Caco-2 (cell line): ENCODE results near the gene ZFHX3. TPM values are rescaled to one million over a fixed set of nuclear protein-coding genes. Genes with fewer than 3 reads are reported as not detected.

Experiments
- BruUV-seq: library from RNA; stranded (reverse); fragments of 400-500 nt; replicated peaks from 2 replicates; lab custom pipeline; 2021; lab: Mats Ljungman, UMichigan
- CTCF ChIA-PET: fragments of 300-600 bp; sonication (Branson Sonifier 250); formaldehyde crosslinking; loops from one replicate; lab custom pipeline; 2022; ENCODE audit warnings: antibody characterized with exemption; lab: Charles Lee
- POLR2A ChIA-PET: fragments of 300-600 bp; sonication (Branson Sonifier 250); formaldehyde crosslinking; loops from one replicate; lab custom pipeline; 2022; ENCODE audit warnings: antibody characterized with exemption; lab: Charles Lee
- DNase-seq, 2 experiments: peaks; one replicate each; pipeline versions ENCODE4 v3.0.0 to v3.0.0-alpha.2; 2020 to 2022
- H3K27me3 ChIP-seq: replicated peaks from 2 replicates; pipeline ENCODE4 v1.6.0; 2011; ENCODE audit warnings: low read length; ENCODE audit not compliant: control insufficient read depth, insufficient read depth
- H3K36me3 ChIP-seq: 2 replicates; pipeline ENCODE4 v1.5.1; 2011; ENCODE audit warnings: low read length; ENCODE audit not compliant: control insufficient read depth, insufficient read depth
- H3K4me1 ChIP-seq: fragments of 250-450 bp; sonication (Bioruptor Pico); 2 replicates; pipeline ENCODE4 v1.5.1; 2020; ENCODE audit warnings: mild to moderate bottlenecking
- H3K4me3 ChIP-seq: 2 replicates; pipeline ENCODE4 v1.5.1; 2011; ENCODE audit warnings: low read depth, mild to moderate bottlenecking, control low read depth, low read length
- H3K9me3 ChIP-seq: fragments of 250-450 bp; sonication (Bioruptor Pico); 2 replicates; pipeline ENCODE4 v1.5.1; 2020; ENCODE audit warnings: mild to moderate bottlenecking, moderate library complexity
- H3K27ac Mint-ChIP-seq: one replicate; pipeline ENCODE4 v1.8.0; 2022; ENCODE audit warnings: mixed read lengths; ENCODE audit not compliant: unreplicated experiment
- H3K27me3 Mint-ChIP-seq: one replicate; pipeline ENCODE4 v1.8.0; 2022; ENCODE audit warnings: mixed read lengths; ENCODE audit not compliant: insufficient read depth, unreplicated experiment
- H3K36me3 Mint-ChIP-seq: one replicate; pipeline ENCODE4 v1.8.0; 2022; ENCODE audit warnings: mild to moderate bottlenecking, mixed read lengths; ENCODE audit not compliant: insufficient read depth, unreplicated experiment
- H3K4me1 Mint-ChIP-seq: one replicate; pipeline ENCODE4 v1.8.0; 2022; ENCODE audit warnings: low read depth, mixed read lengths; ENCODE audit not compliant: unreplicated experiment
- H3K4me3 Mint-ChIP-seq: one replicate; pipeline ENCODE4 v1.8.0; 2022; ENCODE audit warnings: mild to moderate bottlenecking, moderate library complexity, mixed read lengths; ENCODE audit not compliant: unreplicated experiment
- H3K9me3 Mint-ChIP-seq: one replicate; pipeline ENCODE4 v1.8.0; 2022; ENCODE audit warnings: mixed read lengths; ENCODE audit not compliant: unreplicated experiment
- intact Hi-C: fragments of 100-400 bp; cut with micrococcal nuclease; formaldehyde crosslinking; loops from one replicate; pipeline ENCODE4 v1.10.0; 2022; ENCODE audit not compliant: unreplicated experiment
- total RNA-seq: library from RNA; stranded (reverse); gene quantifications from 2 replicates; pipeline ENCODE4 v1.2.3, GENCODE V29; 2022
- TF ChIP-seq, protein P1 (sequence below), 2 experiments: fragments of 200-600 bp in 1 of 2; IDR thresholded peaks; 1 replicate in 1 of 2; 2 replicates in 1 of 2; pipeline versions ENCODE4 v1.5.1 to v1.8.0; 2011 to 2022; ENCODE audit warnings: antibody characterized with exemption in 1 of 2, control low read depth in 1 of 2, inconsistent platforms in 1 of 2, low read depth in 1 of 2, low read length in 1 of 2, mild to moderate bottlenecking in 1 of 2, moderate library complexity in 1 of 2; ENCODE audit not compliant: insufficient read depth in 1 of 2, severe bottlenecking in 1 of 2, unreplicated experiment in 1 of 2

The ZFHX3 gene
- total RNA-seq, 1 experiment from 2014 or later, result 39.9 TPM

DNA sequence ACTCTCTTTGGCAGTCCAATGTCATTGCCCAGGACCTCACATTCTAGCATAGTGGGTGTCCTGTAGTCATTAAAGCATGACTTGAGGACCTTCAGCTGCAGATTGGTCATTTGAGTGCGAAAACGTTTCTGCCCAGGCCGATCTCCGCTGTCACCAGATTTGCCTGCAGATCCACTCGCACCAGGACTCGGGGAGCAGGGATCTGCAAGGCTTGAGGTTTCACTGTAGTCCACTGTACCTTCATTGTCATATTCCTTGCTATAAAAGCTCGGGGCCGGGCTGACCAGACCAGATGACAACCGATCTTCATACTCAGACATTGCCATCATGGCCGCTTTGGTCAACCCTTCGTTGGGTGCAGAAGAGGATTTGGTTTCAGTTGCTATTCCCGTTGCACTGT is 254.2 kb downstream of the ZFHX3 start:
- Histone ChIP-seq H3K4me3 (no peak overlapping the region), H3K27me3 (no peaks in the 10 kb centered on the region), H3K36me3 (peaks cover 7% of the 10 kb centered on the region), H3K9me3 (no peaks in the 10 kb centered on the region), H3K4me1 (no peaks in the 10 kb centered on the region)
- H3K4me1 Mint-ChIP-seq, result no peaks in the 10 kb centered on the region
- no TSS peak for BruUV-seq
- H3K27me3 Mint-ChIP-seq, result no peaks in the 10 kb centered on the region
- POLR2A ChIA-PET, result no interaction called here
- intact Hi-C loops, result no loop called here
- no peak for DNase-seq
- H3K36me3 Mint-ChIP-seq, result peaks cover 47% of the 10 kb centered on the region
- CTCF ChIA-PET, result no interaction called here
- no peaks in the 10 kb centered on the region for H3K9me3 Mint-ChIP-seq
- H3K4me3 Mint-ChIP-seq, result no peak overlapping the region
- H3K27ac Mint-ChIP-seq, result no peak overlapping the region
- TF ChIP-seq, protein P1, sequence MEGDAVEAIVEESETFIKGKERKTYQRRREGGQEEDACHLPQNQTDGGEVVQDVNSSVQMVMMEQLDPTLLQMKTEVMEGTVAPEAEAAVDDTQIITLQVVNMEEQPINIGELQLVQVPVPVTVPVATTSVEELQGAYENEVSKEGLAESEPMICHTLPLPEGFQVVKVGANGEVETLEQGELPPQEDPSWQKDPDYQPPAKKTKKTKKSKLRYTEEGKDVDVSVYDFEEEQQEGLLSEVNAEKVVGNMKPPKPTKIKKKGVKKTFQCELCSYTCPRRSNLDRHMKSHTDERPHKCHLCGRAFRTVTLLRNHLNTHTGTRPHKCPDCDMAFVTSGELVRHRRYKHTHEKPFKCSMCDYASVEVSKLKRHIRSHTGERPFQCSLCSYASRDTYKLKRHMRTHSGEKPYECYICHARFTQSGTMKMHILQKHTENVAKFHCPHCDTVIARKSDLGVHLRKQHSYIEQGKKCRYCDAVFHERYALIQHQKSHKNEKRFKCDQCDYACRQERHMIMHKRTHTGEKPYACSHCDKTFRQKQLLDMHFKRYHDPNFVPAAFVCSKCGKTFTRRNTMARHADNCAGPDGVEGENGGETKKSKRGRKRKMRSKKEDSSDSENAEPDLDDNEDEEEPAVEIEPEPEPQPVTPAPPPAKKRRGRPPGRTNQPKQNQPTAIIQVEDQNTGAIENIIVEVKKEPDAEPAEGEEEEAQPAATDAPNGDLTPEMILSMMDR (IDR thresholded peaks at IDR 0.05; ENCODE audit: insufficient read depth in 1 of 2, low read depth in 1 of 2, low read length in 1 of 2, severe bottlenecking in 1 of 2, unreplicated experiment in 1 of 2), result no peak

DNA sequence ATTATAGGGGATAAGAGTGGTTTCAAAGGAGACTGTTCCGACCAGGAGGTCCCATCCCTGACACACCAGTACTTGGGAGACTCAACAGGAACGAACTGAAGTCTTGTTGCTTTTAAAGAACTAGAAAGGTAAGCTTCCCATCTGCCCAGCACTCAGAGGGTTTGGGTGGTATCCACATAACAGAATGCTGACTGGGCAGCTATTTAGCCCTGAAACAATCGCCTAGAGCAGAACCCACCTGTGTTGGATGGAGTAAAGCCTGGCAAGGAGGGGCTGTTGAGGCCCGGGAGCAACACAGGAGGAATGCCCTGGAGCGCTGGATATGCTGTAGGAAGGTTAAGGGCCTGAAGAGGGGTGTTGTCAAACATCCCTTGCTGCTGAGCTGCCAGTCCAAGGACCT is 254.9 kb downstream of the ZFHX3 start:
- ChIA-PET CTCF (no interaction called here), POLR2A (no interaction called here)
- H3K27me3 ChIP-seq, result no peaks in the 10 kb centered on the region
- Mint-ChIP-seq H3K4me3 (no peak overlapping the region), H3K9me3 (no peaks in the 10 kb centered on the region), H3K27ac (no peak overlapping the region), H3K36me3 (peaks cover 47% of the 10 kb centered on the region), H3K4me1 (no peaks in the 10 kb centered on the region), H3K27me3 (no peaks in the 10 kb centered on the region)
- no TSS peak for BruUV-seq
- no peaks in the 10 kb centered on the region for H3K9me3 ChIP-seq
- peaks cover 5% of the 10 kb centered on the region for H3K36me3 ChIP-seq
- no peak for DNase-seq
- H3K4me1 ChIP-seq, result no peaks in the 10 kb centered on the region
- intact Hi-C loops, result no loop called here
- TF ChIP-seq, protein P1 (IDR thresholded peaks at IDR 0.05; ENCODE audit: insufficient read depth in 1 of 2, low read depth in 1 of 2, low read length in 1 of 2, severe bottlenecking in 1 of 2, unreplicated experiment in 1 of 2), result no peak
- no peak overlapping the region for H3K4me3 ChIP-seq

DNA sequence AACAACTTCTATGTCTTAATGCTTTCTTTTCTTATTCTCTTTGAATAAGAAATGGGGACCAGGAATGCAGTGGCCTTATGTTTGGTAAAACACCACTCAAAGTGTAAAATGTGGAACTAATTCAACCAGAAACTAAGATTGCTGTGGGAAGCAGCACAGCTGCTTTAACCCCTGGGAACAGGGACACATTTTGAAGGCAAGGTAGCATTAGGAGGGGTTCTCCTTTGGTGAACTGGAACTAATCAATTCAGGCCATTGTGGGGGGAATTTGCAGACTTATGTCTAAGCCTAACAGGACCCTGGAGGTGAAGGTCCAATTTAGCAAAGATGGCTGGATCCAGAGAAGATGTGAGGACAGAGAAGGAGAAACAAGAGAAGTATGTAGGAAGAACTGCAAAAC is 256.1 kb downstream of the ZFHX3 start:
- no TSS peak for BruUV-seq
- Histone ChIP-seq H3K4me1 (no peaks in the 10 kb centered on the region), H3K27me3 (no peaks in the 10 kb centered on the region), H3K4me3 (no peak overlapping the region), H3K36me3 (peaks cover 5% of the 10 kb centered on the region), H3K9me3 (no peaks in the 10 kb centered on the region)
- Mint-ChIP-seq H3K36me3 (peaks cover 39% of the 10 kb centered on the region), H3K4me3 (no peak overlapping the region), H3K4me1 (no peaks in the 10 kb centered on the region), H3K27me3 (no peaks in the 10 kb centered on the region), H3K9me3 (no peaks in the 10 kb centered on the region), H3K27ac (no peak overlapping the region)
- ChIA-PET POLR2A (no interaction called here), CTCF (no interaction called here)
- TF ChIP-seq, protein P1 (IDR thresholded peaks at IDR 0.05; ENCODE audit: insufficient read depth in 1 of 2, low read depth in 1 of 2, low read length in 1 of 2, severe bottlenecking in 1 of 2, unreplicated experiment in 1 of 2), result no peak
- intact Hi-C loops, result no loop called here
- DNase-seq, result no peak
